RPMI7951 (cell line): ENCODE measurements around the gene ERI2. TPM values are rescaled to one million over a fixed set of nuclear protein-coding genes. Genes with fewer than 3 reads are reported as not detected.

Experiments
- DNase-seq: peaks from one replicate; pipeline ENCODE4 v3.0.0-alpha.2; 2012; ENCODE audit warnings: low read depth
- total RNA-seq: library from RNA; depleted of rRNA; stranded (reverse); fragments of >200 nt; shearing (Covaris generic); gene quantifications from 2 replicates; pipeline ENCODE4 v1.2.3, GENCODE V29; 2014; rRNA removed

The ERI2 gene
- total RNA-seq: 29.3 and 29.7 TPM in 2 replicates

- DNase-seq: peak; percentile 94
Observed at GRCh38 chr16:20806168-20807050, at the start of gene ERI2, which contains the start of gene REXO5. Gene ERI2, minus strand, starts transcription at chr16:20806472. Its CDS starts 42 bp downstream, at chr16:20806430. Gene REXO5, plus strand, starts transcription at chr16:20806527. Its CDS starts 427 bp downstream, at chr16:20806954.

GRCh38 chr16:20854963-20855362, 48.7 kb upstream of the ERI2 start:
- DNase-seq: no peak

- DNase-seq: no peak
Observed at GRCh38 chr16:20853981-20854620, 47.8 kb upstream of the ERI2 start.

- DNase-seq: no peak
Observed at GRCh38 chr16:20853143-20853542, 46.9 kb upstream of the ERI2 start.

GRCh38 chr16:20851601-20852000, 45.3 kb upstream of the ERI2 start:
- peak; percentile 76 for DNase-seq

GRCh38 chr16:20850981-20851380, 44.7 kb upstream of the ERI2 start:
- DNase-seq: no peak

GRCh38 chr16:20849589-20850390, 43.5 kb upstream of the ERI2 start:
- peak; percentile 54 for DNase-seq

GRCh38 chr16:20847550-20847949, 41.3 kb upstream of the ERI2 start:
- no peak for DNase-seq

- DNase-seq: no peak
Observed at GRCh38 chr16:20846551-20846950, 40.3 kb upstream of the ERI2 start.

- no peak for DNase-seq
Observed at GRCh38 chr16:20846030-20846429, 39.8 kb upstream of the ERI2 start.

- DNase-seq: no peak
Observed at GRCh38 chr16:20844588-20844987, 38.3 kb upstream of the ERI2 start.

GRCh38 chr16:20844054-20844453, 37.8 kb upstream of the ERI2 start:
- no peak for DNase-seq

GRCh38 chr16:20839504-20839903, 33.2 kb upstream of the ERI2 start:
- no peak for DNase-seq

GRCh38 chr16:20838240-20838639, 32.0 kb upstream of the ERI2 start:
- no peak for DNase-seq

GRCh38 chr16:20833086-20833485, 26.8 kb upstream of the ERI2 start:
- DNase-seq: no peak

GRCh38 chr16:20830372-20830771, 24.1 kb upstream of the ERI2 start:
- no peak for DNase-seq

GRCh38 chr16:20829536-20829935, 23.3 kb upstream of the ERI2 start:
- no peak for DNase-seq

- no peak for DNase-seq
Observed at GRCh38 chr16:20826039-20826566, 19.8 kb upstream of the ERI2 start.

- DNase-seq: no peak
Observed at GRCh38 chr16:20822521-20823325, 16.5 kb upstream of the ERI2 start.

- DNase-seq: no peak
Observed at GRCh38 chr16:20821682-20822081, 15.4 kb upstream of the ERI2 start.
